Common myeloid progenitor, CD34-positive (primary cell): Measurements from ENCODE around the gene BLM.

Experiments
- CTCF ChIA-PET: fragments of 350-600 bp; sonication (Branson Sonifier 250); formaldehyde crosslinking; loops from one replicate; lab custom pipeline; 2021; ENCODE audit warnings: antibody characterized with exemption; lab: Charles Lee
- POLR2A ChIA-PET: fragments of 350-600 bp; sonication (Branson Sonifier 250); formaldehyde crosslinking; loops from one replicate; lab custom pipeline; 2021; ENCODE audit warnings: antibody characterized with exemption; lab: Charles Lee
- DNase-seq, 3 donors: peaks; one replicate each; pipeline versions ENCODE4 v3.0.0 to v3.0.0-alpha.2; 2013
- H3K27ac ChIP-seq, 2 experiments: 1 replicate in 1 of 2; 2 replicates in 1 of 2; pipeline ENCODE4 v1.7.0; 2013; ENCODE audit warnings: inconsistent platforms in 2 of 2, low read length in 2 of 2, mild to moderate bottlenecking in 2 of 2, low read depth in 1 of 2, moderate library complexity in 1 of 2; ENCODE audit not compliant: severe bottlenecking in 2 of 2, insufficient read depth in 1 of 2, poor library complexity in 1 of 2
- H3K27me3 ChIP-seq, 5 experiments: replicated peaks in 2 of 5; 1 replicate in 3 of 5; 2 replicates in 2 of 5; pipeline versions ENCODE4 v1.6.1 to v1.7.0; 2013; ENCODE audit warnings: low read length in 4 of 5, mild to moderate bottlenecking in 2 of 5, moderate library complexity in 2 of 5, inconsistent platforms in 1 of 5; ENCODE audit not compliant: insufficient read depth in 5 of 5, control insufficient read depth in 4 of 5
- H3K36me3 ChIP-seq, 4 experiments: 1 replicate in 2 of 4; 2 replicates in 2 of 4; pipeline versions ENCODE4 v1.6.1 to v1.7.0; 2013; ENCODE audit warnings: low read length in 3 of 4, control low read depth in 1 of 4, mild to moderate bottlenecking in 1 of 4; ENCODE audit not compliant: control insufficient read depth in 4 of 4, insufficient read depth in 4 of 4
- H3K4me1 ChIP-seq, 4 experiments: 1 replicate in 3 of 4; 2 replicates in 1 of 4; pipeline versions ENCODE4 v1.6.1 to v1.7.1; 2013; ENCODE audit warnings: low read length in 3 of 4, mild to moderate bottlenecking in 3 of 4, control low read depth in 1 of 4, inconsistent platforms in 1 of 4, moderate library complexity in 1 of 4; ENCODE audit not compliant: control insufficient read depth in 4 of 4, insufficient read depth in 4 of 4; ENCODE audit errors: control extremely low read depth in 1 of 4
- H3K4me3 ChIP-seq, 7 experiments: 1 replicate in 4 of 7; 2 replicates in 3 of 7; pipeline versions ENCODE4 v1.5.1 to v1.7.0; 2013; ENCODE audit warnings: mild to moderate bottlenecking in 7 of 7, low read length in 6 of 7, moderate library complexity in 6 of 7, inconsistent platforms in 2 of 7, low read depth in 2 of 7, control low read depth in 1 of 7; ENCODE audit not compliant: insufficient read depth in 4 of 7, control insufficient read depth in 1 of 7; ENCODE audit errors: extremely low read depth in 1 of 7
- H3K9me3 ChIP-seq, 5 experiments: 1 replicate in 4 of 5; 2 replicates in 1 of 5; pipeline versions ENCODE4 v1.6.1 to v1.7.1; 2013; ENCODE audit warnings: low read length in 4 of 5, mild to moderate bottlenecking in 2 of 5, inconsistent platforms in 1 of 5, low read depth in 1 of 5, moderate library complexity in 1 of 5; ENCODE audit not compliant: control insufficient read depth in 4 of 5, insufficient read depth in 2 of 5; ENCODE audit errors: control extremely low read depth in 1 of 5
- WGBS: methylation state at CpG from one replicate; pipeline ENCODE4 v1.1.5; 2013; ENCODE audit not compliant: insufficient coverage; 5-methylcytosine and 5-hydroxymethylcytosine counted together

Gene BLM

GRCh38 chr15:90808517-90809235 is 91.5 kb downstream of the BLM start:
- ChIA-PET CTCF (interaction anchor here (1.0 to 2.9 kb wide), 6 partner anchors 9 to 116 kb away, joined by 3 to 15 read pairs (median 3); no protein-coding TSS in a partner anchor), POLR2A (no interaction called here)
- Histone ChIP-seq H3K36me3 (peaks cover 4 to 68% (median 42%) of the 10 kb centered on the region in 4 experiments), H3K27ac (no peak overlapping the region), H3K4me1 (peaks cover 0 to 2% (median 0%) of the 10 kb centered on the region in 4 experiments), H3K9me3 (no peaks in the 10 kb centered on the region), H3K27me3 (no peaks in the 10 kb centered on the region), H3K4me3 (no peak overlapping the region)
- DNase-seq = no peak
- 88% methylated on average over 8 of the region's 8 CpGs for WGBS

DNA sequence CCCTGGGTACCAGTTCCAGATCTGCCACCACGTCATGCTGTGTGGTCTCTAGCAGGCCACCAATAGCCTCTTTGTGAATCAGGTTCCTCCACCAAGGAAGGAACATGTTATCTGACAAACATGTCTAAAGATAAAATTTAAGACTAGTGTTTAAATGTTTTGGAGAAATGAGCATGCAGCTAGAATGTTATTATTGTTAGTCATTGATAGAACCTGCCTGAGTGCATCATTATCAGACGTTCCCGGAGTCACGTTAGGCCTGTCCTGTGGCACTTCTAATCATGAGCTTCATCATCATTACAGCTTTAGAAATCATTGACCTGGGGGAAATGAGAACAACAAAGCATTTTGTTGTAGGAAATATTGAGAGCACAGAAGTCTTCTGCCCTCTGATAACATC is 92.4 kb downstream of the BLM start:
- Histone ChIP-seq H3K4me3 (no peak overlapping the region), H3K4me1 (peaks cover 0 to 2% (median 0%) of the 10 kb centered on the region in 4 experiments), H3K27ac (no peak overlapping the region), H3K27me3 (no peaks in the 10 kb centered on the region), H3K9me3 (no peaks in the 10 kb centered on the region), H3K36me3 (peaks cover 4 to 71% (median 41%) of the 10 kb centered on the region in 4 experiments)
- POLR2A ChIA-PET = no interaction called here
- WGBS = 97% methylated on average over 4 of the region's 4 CpGs
- CTCF ChIA-PET = no interaction called here
- DNase-seq = no peak

DNA sequence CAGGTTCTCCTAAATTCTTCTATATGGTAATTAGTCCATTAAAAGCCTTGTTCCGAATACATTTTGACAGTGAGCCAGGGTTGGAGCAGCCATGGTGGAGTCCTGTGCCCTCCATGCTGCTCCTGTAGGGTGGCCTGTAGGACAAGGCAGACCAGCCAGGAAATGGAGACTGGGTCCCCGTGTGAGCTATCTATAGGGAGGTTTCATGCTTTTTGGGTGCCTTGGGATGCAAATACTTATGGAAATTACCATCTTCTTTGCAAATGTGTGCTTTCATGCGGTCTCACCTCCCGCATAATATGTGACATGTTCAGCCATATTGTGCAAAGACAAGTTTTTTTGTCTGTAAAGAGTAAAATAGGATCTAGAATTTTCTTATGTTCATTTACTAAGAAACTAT is 93.2 kb downstream of the BLM start:
- CTCF ChIA-PET = interaction anchor here (1.1 kb wide), 1 partner anchor 76 kb away, joined by 6 read pairs; no protein-coding TSS in a partner anchor

GRCh38 chr15:90812171-90812957 is 95.2 kb downstream of the BLM start:
- POLR2A ChIA-PET = no interaction called here
- CTCF ChIA-PET = no interaction called here
- Histone ChIP-seq H3K27me3 (no peaks in the 10 kb centered on the region), H3K27ac (no peak overlapping the region), H3K36me3 (peaks cover 4 to 74% (median 46%) of the 10 kb centered on the region in 4 experiments), H3K4me3 (no peak overlapping the region), H3K9me3 (no peaks in the 10 kb centered on the region), H3K4me1 (peaks cover 2 to 12% (median 10%) of the 10 kb centered on the region in 4 experiments)
- 95% methylated on average over 6 of the region's 10 CpGs for WGBS
- DNase-seq = no peak

More for the DNA sequence above, 93.2 kb downstream of the BLM start:
- peaks cover 0 to 2% (median 0%) of the 10 kb centered on the region in 4 experiments for H3K4me1 ChIP-seq
- WGBS = 95% methylated on average over 3 of the region's 4 CpGs
- no peaks in the 10 kb centered on the region for H3K27me3 ChIP-seq
- no peak overlapping the region for H3K4me3 ChIP-seq
- POLR2A ChIA-PET = no interaction called here
- no peak for DNase-seq
- H3K9me3 ChIP-seq = no peaks in the 10 kb centered on the region
- peaks cover 4 to 75% (median 43%) of the 10 kb centered on the region in 4 experiments for H3K36me3 ChIP-seq
- no peak overlapping the region for H3K27ac ChIP-seq

GRCh38 chr15:90812958-90813265 is 95.8 kb downstream of the BLM start:
- no peaks in the 10 kb centered on the region for H3K9me3 ChIP-seq
- H3K4me1 ChIP-seq = peaks cover 0 to 18% (median 16%) of the 10 kb centered on the region in 4 experiments
- H3K4me3 ChIP-seq = no peak overlapping the region
- no peak for DNase-seq
- no peak overlapping the region for H3K27ac ChIP-seq
- H3K27me3 ChIP-seq = no peaks in the 10 kb centered on the region
- peaks cover 4 to 74% (median 45%) of the 10 kb centered on the region in 4 experiments for H3K36me3 ChIP-seq
- ChIA-PET CTCF (no interaction called here), POLR2A (no interaction called here)
- 100% methylated on average over 6 of the region's 6 CpGs for WGBS

DNA sequence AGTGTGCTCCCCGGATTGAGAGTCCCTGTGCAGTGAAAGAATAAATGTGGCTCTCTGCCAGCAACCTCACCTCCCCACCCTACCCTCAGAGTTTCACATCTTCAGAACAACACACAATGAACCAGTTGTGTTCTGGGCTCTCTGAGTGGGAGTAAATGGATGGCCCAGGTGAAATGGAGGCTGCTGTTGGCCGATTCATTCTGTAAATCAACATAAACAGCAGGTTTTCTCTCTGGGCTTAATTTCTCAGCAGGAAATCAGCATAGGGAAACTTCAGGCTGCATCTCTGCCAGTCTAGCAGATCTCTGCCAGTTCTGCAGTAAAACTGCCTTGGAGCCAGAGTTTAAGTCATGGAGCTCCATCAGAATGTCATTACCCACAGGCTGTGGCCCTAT is 96.6 kb downstream of the BLM start:
- H3K27ac ChIP-seq = no peak overlapping the region
- WGBS = 100% methylated on average over 2 of the region's 2 CpGs
- peaks cover 0 to 27% (median 25%) of the 10 kb centered on the region in 4 experiments for H3K4me1 ChIP-seq
- ChIA-PET CTCF (interaction anchor here (1.0 to 1.4 kb wide), 2 partner anchors 16 to 24 kb away, joined by 3 read pairs; no protein-coding TSS in a partner anchor), POLR2A (no interaction called here)
- no peaks in the 10 kb centered on the region for H3K27me3 ChIP-seq
- peaks cover 3 to 65% (median 40%) of the 10 kb centered on the region in 4 experiments for H3K36me3 ChIP-seq
- H3K4me3 ChIP-seq = no peak overlapping the region
- DNase-seq = no peak
- no peaks in the 10 kb centered on the region for H3K9me3 ChIP-seq
